ES-I3 (cell line): ENCODE data around the gene PATJ.

Source experiments
- H3K36me3 ChIP-seq: 2 replicates; pipeline ENCODE4 v1.6.1; 2013; ENCODE audit warnings: mild to moderate bottlenecking, low read length, control low read depth, moderate library complexity; ENCODE audit not compliant: insufficient read depth
- H3K4me1 ChIP-seq: 2 replicates; pipeline ENCODE4 v1.6.1; 2013; ENCODE audit warnings: mild to moderate bottlenecking, control low read depth, low read length; ENCODE audit not compliant: insufficient read depth
- H3K9ac ChIP-seq: 2 replicates; pipeline ENCODE4 v1.6.1; 2013; ENCODE audit warnings: low read depth, mild to moderate bottlenecking, low read length, moderate library complexity
- H3K9me3 ChIP-seq: 2 replicates; pipeline ENCODE4 v1.6.1; 2013; ENCODE audit warnings: mild to moderate bottlenecking, low read length, moderate library complexity; ENCODE audit not compliant: control insufficient read depth, insufficient read depth

The PATJ gene

DNA sequence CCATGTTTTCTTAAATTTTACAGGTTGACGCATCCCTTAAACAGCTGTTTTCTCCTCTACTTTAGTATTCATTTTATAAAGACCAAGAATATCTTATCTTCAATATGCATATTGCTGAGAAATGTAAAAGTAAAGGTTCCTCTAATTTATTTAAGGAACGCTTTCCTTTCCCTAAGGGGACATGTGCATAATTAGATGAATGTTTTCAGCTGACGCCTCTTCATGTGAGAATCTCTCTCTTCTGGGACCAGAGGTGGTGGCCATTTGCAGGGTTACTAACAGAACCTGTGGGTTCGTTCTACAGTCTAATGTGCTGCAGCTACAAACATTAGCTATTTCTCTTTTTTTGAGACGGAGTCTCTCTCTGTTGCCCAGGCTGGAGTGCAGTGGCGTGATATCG is 304.6 kb downstream of the PATJ start:
- Histone ChIP-seq H3K9ac (no peak overlapping the region), H3K9me3 (no peaks in the 10 kb centered on the region), H3K36me3 (no peaks in the 10 kb centered on the region), H3K4me1 (peaks cover 11% of the 10 kb centered on the region)

DNA sequence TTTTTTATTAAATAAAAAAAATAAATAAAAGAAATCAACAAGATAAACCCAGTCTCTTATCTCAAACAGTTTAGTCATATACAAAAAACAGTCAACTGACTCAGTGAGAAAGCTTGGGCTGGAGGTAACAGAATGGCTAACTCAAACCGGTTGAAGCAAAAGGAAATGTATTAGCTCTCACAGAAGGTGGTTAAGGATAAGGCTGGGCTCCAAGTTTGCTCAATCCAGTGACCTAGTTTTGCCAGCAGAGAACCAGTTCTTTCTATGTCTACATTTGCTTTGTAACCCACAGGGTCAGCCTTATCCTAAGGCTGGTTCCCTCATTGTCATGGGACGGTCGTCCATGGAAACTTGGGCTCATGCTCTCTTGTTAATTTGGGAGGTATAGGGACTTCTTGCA is 307.9 kb downstream of the PATJ start:
- no peaks in the 10 kb centered on the region for H3K9me3 ChIP-seq
- peaks cover 11% of the 10 kb centered on the region for H3K4me1 ChIP-seq
- no peak overlapping the region for H3K9ac ChIP-seq
- peaks cover 4% of the 10 kb centered on the region; the same call in 1 of the 2 replicates for H3K36me3 ChIP-seq

- H3K36me3 ChIP-seq, result peaks cover 4% of the 10 kb centered on the region; the same call in 1 of the 2 replicates
- peaks cover 6% of the 10 kb centered on the region; the same call in 1 of the 2 replicates for H3K4me1 ChIP-seq
- H3K9ac ChIP-seq, result no peak overlapping the region
- no peaks in the 10 kb centered on the region for H3K9me3 ChIP-seq
These were observed 310.7 kb downstream of the PATJ start for GRCh38 chr1:62052946-62053345.

DNA sequence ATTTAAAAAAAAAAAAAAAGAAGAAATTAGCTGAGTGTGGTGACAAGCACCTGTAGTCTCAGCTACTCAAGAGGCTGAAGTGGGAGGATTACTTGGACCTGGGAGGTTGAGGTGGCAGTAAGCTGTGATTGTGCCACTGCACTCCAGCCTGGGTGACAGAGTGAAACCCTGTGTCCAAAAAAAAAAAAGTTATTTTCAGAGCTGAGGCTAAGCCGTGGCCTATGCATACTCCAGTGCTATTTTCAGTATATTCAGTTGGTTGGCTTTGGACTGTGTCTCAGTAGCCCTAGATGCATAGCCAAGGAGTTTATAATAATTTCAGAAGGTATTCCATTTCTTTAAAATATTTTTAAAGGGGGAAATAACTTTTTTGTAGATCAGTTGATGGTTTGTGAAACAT is 311.9 kb downstream of the PATJ start:
- H3K9me3 ChIP-seq, result no peaks in the 10 kb centered on the region
- peaks cover 15% of the 10 kb centered on the region for H3K4me1 ChIP-seq
- peaks cover 4% of the 10 kb centered on the region; the same call in 1 of the 2 replicates for H3K36me3 ChIP-seq
- no peak overlapping the region for H3K9ac ChIP-seq

- H3K4me1 ChIP-seq, result peaks cover 19% of the 10 kb centered on the region
- H3K36me3 ChIP-seq, result peaks cover 4% of the 10 kb centered on the region; the same call in 1 of the 2 replicates
- no peak overlapping the region for H3K9ac ChIP-seq
- H3K9me3 ChIP-seq, result no peaks in the 10 kb centered on the region
These were observed 314.9 kb downstream of the PATJ start for GRCh38 chr1:62057230-62057629.

DNA sequence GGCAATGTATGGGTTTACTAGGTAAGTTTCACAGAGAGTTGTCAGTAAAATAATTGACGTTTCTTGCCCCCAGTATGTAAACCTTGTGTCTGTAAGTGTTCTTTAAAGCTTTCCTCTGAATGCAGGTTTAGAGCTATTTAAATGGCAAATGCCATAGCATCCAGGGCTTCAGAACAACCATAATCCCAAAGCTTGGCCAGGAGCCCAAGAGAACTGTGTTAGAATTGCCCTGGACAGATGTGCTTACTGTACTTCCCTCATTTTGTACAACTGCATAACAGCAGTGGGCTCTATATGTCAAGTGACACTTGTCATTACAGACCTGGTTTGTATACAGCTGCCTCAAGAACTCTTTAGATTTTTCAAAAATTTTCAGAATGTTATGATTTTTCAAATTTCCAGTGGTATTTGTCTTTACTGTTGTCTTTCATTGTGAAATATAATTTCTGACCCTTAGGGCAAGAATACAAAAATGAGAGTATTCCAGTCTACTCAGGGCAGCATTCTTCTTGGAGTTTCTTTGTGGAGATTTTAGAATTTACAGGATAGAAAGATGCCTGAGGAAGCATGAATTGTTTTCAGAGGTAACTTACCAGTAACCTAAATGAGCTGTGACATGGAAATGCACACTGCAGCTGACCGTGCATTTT is 315.5 kb downstream of the PATJ start:
- peaks cover 19% of the 10 kb centered on the region for H3K4me1 ChIP-seq
- peaks cover 4% of the 10 kb centered on the region; the same call in 1 of the 2 replicates for H3K36me3 ChIP-seq
- no peak overlapping the region for H3K9ac ChIP-seq
- H3K9me3 ChIP-seq, result no peaks in the 10 kb centered on the region

DNA sequence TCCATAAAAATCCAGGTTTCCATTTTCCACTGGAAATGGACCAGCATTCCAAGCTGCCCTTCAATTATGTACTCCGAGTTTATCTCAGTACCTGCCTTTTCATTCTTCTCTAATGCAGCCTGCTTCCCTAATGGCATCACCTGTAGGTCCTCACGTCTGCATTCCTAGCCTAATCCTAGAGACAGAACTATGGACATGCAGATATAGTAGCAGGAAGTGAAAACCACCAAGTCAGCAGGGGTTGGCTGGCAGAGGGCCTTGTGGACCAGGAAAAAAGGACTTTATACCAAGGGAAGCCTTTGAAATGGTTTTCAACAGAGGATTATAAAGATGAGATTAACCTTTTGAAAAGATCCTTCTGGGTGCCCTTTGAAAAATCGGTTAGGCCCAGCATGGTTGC is 316.7 kb downstream of the PATJ start:
- Histone ChIP-seq H3K36me3 (no peaks in the 10 kb centered on the region), H3K4me1 (peaks cover 19% of the 10 kb centered on the region), H3K9ac (no peak overlapping the region), H3K9me3 (no peaks in the 10 kb centered on the region)

DNA sequence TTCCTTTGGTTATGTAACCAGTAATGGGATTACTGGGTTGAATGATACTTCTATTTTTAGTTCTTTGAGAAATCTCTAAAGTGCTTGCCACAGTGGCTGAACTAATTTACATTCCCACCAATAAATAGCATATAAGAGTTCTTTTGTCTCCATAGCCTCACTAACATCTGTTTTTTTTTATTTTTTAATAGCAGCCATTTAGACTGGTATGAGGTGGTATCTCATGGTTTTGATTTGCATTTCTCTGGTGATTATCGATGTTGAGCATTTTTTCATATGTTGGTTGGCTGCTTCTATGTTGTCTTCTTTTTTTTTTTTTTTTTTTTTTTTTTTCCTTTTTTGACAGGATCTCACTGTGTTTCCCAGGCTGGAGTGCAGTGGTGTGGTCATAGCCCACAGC is 319.8 kb downstream of the PATJ start:
- peaks cover 27% of the 10 kb centered on the region for H3K4me1 ChIP-seq
- no peak overlapping the region for H3K9ac ChIP-seq
- no peaks in the 10 kb centered on the region; the same call in 1 of the 2 replicates for H3K36me3 ChIP-seq
- peaks cover 3% of the 10 kb centered on the region; the same call in 1 of the 2 replicates for H3K9me3 ChIP-seq

- peaks cover 9% of the 10 kb centered on the region for H3K4me1 ChIP-seq
- H3K36me3 ChIP-seq, result no peaks in the 10 kb centered on the region; the same call in 1 of the 2 replicates
- H3K9ac ChIP-seq, result no peak overlapping the region
- H3K9me3 ChIP-seq, result peaks cover 3% of the 10 kb centered on the region; the same call in 1 of the 2 replicates
These were observed 322.6 kb downstream of the PATJ start for GRCh38 chr1:62064829-62065407.

- Histone ChIP-seq H3K9me3 (peaks cover 3% of the 10 kb centered on the region; the same call in 1 of the 2 replicates), H3K4me1 (peaks cover 8% of the 10 kb centered on the region), H3K36me3 (no peaks in the 10 kb centered on the region; the same call in 1 of the 2 replicates), H3K9ac (no peak overlapping the region)
These were observed 324.4 kb downstream of the PATJ start for GRCh38 chr1:62066713-62067112.

DNA sequence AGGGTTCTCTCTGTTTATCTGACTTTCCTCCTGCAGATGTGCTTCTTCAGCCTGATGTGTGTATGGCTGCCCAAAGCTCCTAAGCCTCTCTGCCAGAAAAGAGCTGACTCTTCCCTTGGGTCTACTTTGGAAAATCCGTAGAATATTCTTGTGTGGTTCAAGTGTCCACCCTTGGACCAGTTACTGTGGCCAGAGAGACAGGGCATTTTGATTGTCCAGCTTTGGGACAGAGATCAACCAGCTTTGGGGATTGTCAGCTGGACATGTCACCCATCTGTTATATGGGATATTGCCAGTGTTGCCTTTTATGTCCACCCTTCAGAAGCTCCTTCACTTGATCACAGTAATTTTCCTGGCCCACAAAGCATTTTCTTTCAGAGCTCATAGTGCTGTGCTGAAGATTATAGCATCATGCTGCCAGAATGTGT is 326.1 kb downstream of the PATJ start:
- no peak overlapping the region for H3K9ac ChIP-seq
- no peaks in the 10 kb centered on the region; the same call in 1 of the 2 replicates for H3K36me3 ChIP-seq
- H3K4me1 ChIP-seq, result peaks cover 8% of the 10 kb centered on the region
- peaks cover 3% of the 10 kb centered on the region; the same call in 1 of the 2 replicates for H3K9me3 ChIP-seq

DNA sequence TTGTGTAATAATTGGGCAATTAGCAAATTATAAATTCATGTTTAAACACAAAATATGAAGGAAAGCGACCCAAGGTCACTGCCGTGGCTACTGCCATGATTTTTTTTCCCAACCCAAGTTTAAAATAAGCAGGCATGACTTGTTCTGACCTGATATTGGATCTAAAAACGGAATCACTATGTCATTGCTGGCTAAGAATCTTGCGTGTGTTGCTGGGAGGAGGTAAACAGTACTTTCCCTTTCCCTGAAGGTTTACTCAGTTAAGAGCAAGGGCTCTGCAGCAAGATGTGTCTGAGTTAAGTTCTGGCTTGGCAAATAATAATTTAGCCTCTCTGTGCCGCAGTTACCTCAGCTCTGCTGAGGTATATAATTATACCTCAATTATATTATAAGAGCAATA is 326.7 kb downstream of the PATJ start:
- Histone ChIP-seq H3K9me3 (peaks cover 3% of the 10 kb centered on the region; the same call in 1 of the 2 replicates), H3K9ac (no peak overlapping the region), H3K4me1 (peaks cover 8% of the 10 kb centered on the region)

GRCh38 chr1:62070384-62071011 is 328.2 kb downstream of the PATJ start:
- no peaks in the 10 kb centered on the region; the same call in 1 of the 2 replicates for H3K36me3 ChIP-seq
- no peak overlapping the region for H3K9ac ChIP-seq
- H3K9me3 ChIP-seq, result peaks cover 3% of the 10 kb centered on the region; the same call in 1 of the 2 replicates
- H3K4me1 ChIP-seq, result no peaks in the 10 kb centered on the region

More for the DNA sequence above, 326.7 kb downstream of the PATJ start:
- no peaks in the 10 kb centered on the region; the same call in 1 of the 2 replicates for H3K36me3 ChIP-seq

GRCh38 chr1:62071695-62072094 is 329.4 kb downstream of the PATJ start:
- no peaks in the 10 kb centered on the region for H3K4me1 ChIP-seq
- no peaks in the 10 kb centered on the region; the same call in 1 of the 2 replicates for H3K36me3 ChIP-seq
- no peak overlapping the region for H3K9ac ChIP-seq
- no peaks in the 10 kb centered on the region; the same call in 1 of the 2 replicates for H3K9me3 ChIP-seq
